ENCODE results near the gene EPHA4.

The EPHA4 gene

DNA sequence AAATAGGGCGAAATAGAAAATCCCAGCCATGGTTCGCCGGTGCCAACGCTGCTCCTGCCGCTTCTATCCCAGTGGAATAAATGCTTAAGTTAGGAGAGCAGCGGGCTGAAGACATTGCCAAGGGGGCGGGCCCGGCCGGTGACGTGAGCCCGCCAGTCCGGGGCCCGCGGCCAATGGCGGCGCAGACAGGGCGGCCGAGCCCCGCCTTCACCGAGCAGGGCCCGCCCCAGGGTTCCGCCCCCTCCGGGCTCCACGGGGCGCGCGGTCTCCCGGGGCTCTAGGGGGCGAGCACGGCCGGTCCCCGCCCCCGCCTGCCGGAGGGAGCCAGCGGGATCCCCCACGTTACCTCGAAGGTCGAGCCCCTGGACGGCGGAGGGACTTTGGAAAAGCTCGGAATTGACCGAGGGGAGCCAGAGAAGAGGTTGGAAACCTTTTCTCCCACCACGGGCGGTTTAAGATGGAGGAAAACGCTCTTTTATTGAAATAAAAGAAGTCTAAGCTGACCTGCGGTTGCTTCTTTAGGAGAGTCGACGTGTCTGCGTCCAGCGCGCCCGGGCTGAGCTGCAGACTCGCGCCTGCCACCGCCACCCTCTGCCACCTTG lies at the start of gene EPHA4:
Gene EPHA4, minus strand, starts transcription at position 86 of the 602 bp plus-strand sequence. Its CDS starts 56 bp downstream, at position 30.
- peak; percentile 68 to 83 for DNase-seq (ENCODE audit: low read depth in 1 of 2, low spot score in 1 of 2)

DNA sequence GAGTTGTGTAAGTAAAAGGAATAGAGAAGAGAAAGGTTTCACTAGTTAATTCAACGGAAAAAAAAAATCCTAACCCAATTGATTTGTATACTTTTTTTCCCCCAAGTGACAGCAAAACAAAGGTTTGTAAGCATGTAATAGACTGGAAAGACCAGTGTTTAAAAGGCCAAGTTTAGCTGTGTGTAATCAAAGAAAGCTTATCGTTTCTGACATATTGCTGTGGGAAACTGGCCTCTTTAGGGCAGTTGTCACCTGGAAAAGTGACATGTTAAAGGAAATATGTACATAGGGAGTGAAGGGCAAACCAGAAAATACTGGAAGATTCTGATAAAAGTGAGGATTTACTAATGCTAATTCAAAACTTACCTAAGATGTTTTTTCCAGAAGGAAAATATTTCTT lies 45.9 kb upstream of the EPHA4 start:
- DNase-seq (ENCODE audit: low read depth in 1 of 2, low spot score in 1 of 2) = no peak

DNA sequence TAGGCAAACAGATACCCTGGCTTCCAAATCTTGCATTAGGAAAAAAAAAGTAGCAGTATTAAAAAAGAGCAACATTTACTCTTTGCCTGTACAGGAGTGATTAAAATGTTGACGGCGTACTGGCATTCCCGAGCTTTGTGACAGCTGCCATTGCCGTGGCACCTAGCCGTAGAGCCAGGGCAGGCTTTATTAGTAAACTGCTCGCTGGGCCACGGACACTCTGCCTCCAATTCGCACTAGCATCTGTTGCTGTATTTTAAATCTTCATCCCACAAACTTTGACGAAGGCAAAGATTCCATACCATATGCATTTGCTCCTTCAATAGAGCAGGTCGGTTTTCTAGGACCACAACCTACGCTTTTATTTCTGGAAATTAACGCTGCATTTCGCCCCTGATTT lies 44.5 kb upstream of the EPHA4 start:
- DNase-seq (ENCODE audit: low read depth in 1 of 2, low spot score in 1 of 2) = no peak

DNA sequence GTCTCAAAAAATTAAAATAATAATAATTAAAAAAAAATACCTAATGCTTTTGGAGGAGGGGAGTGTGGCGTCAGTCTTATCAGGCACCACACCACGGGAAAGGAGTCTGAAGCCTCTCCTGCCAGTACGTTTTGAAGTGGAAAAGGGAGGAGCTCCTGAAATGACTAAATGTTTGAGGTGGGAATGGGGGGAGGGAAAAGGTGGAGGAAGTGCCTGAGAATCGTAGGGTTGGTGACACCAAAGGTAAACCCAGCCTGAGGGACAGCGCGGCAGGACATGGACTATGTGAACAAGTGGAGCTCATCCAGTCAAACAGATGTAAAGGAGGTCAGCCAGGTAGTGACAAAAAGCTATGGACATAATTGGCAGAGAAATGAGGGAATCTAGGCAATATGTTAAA lies 42.2 kb upstream of the EPHA4 start:
- no peak for DNase-seq (ENCODE audit: low read depth in 1 of 2, low spot score in 1 of 2)

DNA sequence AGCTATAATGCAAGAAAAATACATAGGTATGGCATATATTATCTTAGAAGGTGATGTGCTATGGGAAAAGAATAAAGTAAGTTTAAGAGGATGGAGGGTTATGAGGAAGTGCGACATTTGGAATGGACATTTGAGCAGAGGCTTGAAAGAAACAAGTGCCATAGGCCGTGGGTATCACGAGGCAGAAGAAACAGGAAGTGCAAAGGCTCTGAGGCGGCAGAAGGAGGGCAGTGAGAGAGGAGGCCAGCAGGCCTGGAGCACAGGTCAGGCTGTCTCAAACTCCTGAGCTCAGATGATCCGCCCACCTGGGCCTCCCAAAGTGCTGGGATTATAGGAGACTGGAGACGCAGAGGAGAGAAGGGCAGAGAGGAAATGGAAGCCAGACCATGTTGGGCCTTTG lies 40.7 kb upstream of the EPHA4 start:
- DNase-seq (ENCODE audit: low read depth in 1 of 2, low spot score in 1 of 2) = no peak

DNA sequence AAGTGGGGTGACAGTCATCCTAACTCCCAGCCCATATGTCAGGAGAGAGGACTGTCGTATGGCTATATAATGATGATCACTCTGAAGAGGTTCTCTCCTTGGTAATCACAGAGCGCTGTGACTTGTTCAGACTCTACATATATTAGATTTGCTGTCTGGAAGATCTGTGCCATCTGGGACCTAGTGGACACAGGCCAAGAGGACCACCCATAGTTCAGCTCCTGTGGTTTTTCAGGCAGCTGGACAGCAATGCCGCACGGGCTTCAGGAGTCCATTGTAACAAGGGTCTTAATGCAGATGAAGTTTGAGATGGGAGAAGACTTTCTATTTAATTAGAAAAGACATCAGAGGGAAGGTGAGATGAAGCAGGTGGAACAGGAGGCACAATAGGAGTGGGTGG lies 40.1 kb upstream of the EPHA4 start:
- no peak for DNase-seq (ENCODE audit: low read depth in 1 of 2, low spot score in 1 of 2)

DNA sequence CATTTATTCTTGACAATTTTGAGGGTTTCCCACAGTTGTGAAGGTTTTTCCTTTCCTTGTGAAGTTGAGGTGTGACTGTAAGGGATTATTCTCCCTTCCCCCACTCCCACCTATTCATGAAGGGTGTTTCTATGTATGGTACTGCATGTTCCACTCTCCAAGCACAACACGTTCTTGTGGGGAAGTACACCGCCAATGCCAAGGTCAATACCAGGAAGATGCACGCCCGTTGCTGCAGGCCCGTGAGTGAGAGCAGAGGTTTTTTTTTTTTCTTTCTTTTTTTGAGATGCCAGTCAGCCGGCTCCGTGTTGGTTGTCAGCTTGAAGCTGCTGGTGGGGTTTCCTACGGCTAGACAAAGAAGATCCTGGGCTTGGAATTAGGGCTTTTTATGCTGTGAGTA lies 38.6 kb upstream of the EPHA4 start:
- no peak for DNase-seq (ENCODE audit: low read depth in 1 of 2, low spot score in 1 of 2)

DNA sequence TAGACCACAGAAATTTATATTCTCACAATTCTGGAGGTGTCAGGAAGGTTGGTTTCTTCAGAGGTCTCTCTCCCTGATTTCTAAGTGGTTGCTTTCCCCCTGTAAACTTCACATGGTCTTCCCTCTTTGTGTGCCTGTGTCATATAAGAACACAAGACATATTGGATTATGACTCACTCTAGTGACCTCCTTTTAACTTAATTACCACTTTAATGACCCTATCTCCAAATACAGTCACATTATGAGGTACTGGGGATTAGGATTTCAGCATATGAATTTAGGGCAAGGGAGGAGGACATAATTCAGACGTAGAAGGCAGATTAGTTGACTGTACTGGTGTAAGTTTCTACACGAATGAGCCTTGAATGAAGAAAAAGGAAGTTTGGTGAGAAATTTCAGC lies 38.2 kb upstream of the EPHA4 start:
- DNase-seq (ENCODE audit: low read depth in 1 of 2, low spot score in 1 of 2) = no peak

DNA sequence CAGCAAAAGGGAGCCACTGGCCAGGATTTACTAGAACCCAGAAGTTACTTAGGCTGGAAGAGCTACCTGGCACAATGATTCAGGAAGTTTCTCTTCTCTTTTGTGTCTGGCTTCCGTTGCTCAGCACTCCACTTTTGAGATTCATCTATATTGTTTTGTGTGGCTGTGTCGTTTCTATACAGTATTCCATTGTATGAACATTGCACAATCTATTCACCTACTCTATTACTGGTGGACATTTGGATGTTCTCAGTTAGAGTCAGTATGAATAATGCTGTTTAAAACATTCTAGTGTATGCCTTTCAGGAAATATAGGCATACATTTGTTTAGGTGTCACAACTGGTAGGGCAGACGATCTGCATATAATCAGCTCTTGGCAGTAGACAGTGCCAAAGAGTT lies 36.3 kb upstream of the EPHA4 start:
- no peak for DNase-seq (ENCODE audit: low read depth in 1 of 2, low spot score in 1 of 2)

DNA sequence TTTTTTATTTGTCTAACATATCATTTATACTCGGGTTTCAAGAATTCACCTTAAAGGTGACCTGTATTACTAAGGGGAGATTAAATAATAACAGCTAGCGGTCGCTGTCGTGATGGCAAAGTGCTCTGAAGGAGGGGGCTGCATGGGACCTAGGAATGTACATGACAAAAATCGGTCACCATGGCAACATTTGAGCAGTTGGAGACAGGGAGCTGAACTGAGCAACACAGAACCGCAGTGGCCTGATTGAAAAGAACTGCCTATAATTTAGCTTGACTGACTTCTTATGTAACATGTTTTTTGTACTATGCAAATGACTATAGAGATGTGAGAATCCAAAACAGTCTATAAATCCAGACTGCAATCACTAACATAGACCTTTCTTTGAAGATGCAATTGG lies 34.3 kb upstream of the EPHA4 start:
- DNase-seq (ENCODE audit: low read depth in 1 of 2, low spot score in 1 of 2) = no peak

DNA sequence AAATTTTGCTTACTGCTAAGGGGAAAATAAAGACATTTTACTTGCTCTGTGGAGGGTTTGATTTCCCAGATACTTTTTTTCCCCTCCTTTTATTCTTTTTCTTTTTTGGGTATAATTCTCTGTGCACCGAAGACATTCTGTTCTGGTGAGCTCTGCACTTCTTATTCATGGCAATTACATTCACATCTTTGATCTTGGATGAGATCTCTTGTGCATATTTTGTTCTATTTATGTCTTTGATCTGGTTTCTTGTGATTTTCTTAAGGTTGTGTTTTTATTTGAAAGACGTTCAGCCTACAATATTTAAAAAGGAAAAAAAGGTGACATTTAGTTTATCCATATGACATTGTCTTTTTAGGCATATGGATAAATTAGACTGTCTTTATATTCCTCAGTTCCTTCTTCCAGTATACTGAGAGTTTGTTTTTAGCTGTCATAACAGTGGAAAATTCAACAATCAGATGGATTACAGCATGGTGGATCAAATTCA lies 33.7 kb upstream of the EPHA4 start:
- DNase-seq (ENCODE audit: low read depth in 1 of 2, low spot score in 1 of 2) = no peak

DNA sequence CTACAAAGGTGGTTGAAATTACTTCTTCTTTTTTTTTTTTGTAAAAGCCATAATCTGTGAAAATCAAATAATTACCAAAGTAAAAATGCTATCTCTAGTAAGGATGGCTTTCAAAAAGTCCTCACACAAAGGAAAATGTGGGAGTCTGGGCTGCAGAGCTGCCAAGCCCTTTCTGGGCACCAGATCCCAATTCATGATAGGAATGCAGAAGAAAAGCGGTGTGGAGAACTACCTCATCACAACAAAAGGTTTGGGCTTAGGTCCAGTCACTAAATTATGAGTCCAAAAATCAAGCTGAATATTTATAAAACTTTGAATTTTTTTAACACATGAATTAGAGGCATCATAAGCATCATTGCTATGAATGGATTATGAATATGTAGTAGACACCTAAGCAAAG lies 30.8 kb upstream of the EPHA4 start:
- no peak for DNase-seq (ENCODE audit: low read depth in 1 of 2, low spot score in 1 of 2)

DNA sequence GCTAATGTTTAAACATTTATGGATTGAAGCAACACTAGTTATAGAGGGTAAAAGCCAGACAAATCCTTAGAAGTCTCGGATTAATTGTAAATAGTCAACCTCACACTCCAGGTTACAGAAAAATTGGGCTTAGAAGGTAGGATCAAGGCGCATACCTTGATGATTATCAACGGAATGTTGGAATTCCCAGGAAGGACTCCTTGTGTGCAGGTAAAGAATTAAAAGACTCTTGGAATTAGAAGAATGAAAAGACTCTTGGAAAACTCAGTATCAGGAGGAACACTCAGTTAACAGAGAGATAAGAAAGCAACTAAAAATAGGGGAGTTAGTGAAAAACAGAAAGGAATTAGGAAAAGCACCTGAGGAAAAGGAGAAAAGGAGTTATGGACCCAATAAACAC lies 29.3 kb upstream of the EPHA4 start:
- DNase-seq (ENCODE audit: low read depth in 1 of 2, low spot score in 1 of 2) = no peak

DNA sequence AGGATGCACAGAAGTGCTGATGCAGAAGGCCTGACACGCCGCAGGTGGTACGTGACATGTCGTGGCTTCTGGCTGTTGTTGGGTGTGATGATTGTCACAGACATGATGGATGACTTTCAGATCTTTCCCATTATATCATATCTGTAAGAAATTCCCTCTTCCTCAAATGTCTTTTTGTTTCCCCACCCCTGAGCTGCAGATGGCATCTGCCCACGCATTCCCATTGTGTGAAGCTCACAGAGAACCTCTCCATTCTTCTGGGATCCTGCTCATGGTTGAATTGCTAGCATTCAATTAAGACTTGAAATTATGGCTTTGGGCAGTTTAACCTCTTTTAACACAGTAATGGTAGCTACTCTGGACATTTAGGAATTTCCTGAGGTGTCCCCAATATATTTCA lies 28.3 kb upstream of the EPHA4 start:
- DNase-seq (ENCODE audit: low read depth in 1 of 2, low spot score in 1 of 2) = no peak

DNA sequence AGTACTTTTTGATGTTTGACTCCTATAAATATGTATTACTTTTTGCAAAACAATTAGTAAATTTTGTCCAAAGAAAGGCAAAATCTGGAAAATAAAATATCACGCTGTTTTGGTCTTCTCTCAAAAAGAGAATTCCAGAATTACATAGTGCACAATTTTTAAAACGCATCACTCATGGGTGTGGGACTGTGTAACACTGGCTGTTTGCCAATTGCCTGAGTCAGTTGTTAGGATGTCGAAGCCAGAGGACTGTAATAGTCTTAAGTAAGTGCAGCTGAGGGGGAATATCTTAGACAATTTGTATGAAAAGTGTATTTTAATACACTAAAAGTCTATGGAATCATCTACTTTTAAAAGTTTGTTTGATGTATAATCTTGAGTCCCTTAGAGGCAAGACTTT lies 24.1 kb upstream of the EPHA4 start:
- no peak for DNase-seq (ENCODE audit: low read depth in 1 of 2, low spot score in 1 of 2)

DNA sequence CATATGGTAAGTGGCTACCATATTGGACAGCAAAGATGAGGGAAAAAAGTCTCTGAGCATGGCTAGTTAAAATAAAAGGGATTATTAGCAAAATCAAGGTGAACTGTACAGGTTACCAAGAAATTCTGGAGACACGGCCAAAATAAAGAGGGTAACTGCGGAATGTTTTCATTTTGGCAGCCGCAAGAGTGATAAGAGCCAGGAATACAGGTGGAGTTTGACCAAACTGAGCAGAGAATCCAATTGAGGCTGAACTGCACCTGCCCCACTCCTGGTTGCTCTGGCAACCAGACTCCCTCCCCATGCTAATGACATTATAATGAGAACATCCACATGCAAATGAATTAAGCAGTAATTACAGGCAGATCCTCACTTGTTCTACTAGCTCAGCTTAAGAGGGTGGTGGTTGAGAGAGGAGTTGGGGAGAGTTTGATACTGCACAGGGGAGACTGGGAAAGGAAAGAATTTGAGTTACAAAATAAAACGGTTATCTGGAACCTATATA lies 18.8 kb upstream of the EPHA4 start:
- no peak for DNase-seq (ENCODE audit: low read depth in 1 of 2, low spot score in 1 of 2)

DNA sequence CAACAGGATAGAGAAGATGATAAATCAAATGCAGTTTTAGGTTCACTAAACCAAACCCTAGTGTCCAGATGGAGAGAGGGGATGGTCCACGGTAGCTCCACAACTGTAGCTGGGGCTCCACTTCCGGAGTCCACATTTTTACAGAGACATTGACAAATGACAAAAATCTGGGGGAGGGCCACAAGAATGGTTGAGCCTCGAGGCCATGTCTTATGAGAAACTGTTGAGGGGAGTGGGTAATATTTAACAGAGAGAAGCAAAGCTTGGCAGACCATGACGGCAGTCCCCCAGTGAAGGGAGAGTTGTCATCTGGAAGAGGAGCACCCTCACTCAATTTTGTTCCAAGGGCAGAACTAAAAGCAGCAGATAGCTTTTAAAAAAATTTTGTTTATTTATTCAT lies 17.6 kb upstream of the EPHA4 start:
- DNase-seq (ENCODE audit: low read depth in 1 of 2, low spot score in 1 of 2) = no peak

DNA sequence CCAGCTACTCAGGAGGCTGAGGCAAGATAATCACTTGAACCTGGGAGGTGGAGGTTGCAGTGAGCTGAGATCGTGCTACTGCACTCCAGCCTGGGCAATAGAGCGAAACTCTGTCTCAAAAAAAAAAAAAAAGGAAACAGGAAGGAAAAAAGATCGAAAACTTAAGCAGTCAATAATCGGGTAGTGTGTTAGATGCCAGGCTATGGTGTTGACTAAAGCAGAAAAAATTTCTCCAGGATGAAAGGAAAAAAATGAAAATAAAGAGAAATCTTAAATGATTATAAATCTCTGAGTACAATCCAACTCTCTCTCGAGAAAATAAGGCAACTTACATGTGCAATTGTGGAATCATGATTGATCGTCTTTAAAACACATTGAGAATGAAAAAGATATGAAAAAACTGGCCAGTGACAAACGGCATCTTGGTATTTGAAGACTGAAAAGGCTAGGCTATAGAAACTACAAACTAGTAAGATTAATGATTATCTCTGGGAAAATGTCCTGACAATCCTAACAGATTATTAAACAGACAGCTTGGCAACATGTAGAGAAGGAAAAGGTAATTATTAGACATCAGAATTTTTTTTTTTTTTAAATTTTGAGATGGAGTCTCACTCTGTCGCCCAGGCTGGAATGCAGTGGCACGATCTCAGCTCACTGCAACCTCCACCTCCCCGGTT lies 16.3 kb upstream of the EPHA4 start:
- no peak for DNase-seq (ENCODE audit: low read depth in 1 of 2, low spot score in 1 of 2)

DNA sequence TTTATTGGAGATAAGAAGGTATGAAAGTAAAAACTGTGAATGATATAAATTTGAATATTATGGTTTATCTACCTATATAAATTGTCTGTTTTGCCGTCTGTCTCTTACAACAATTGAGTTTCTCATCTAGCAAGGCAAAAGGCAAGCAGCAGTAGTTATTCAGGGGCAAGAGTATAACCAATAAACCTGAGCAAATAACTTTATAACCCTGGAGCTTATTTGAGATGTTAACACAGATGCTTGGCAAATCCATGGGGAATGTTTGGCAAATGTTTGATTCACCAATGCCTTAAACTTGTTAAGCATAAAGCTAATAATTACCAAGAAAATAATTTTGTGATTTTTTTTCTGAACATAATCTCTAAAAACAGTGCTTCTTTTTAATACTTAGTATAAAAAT lies 9.9 kb upstream of the EPHA4 start:
- DNase-seq (ENCODE audit: low read depth in 1 of 2, low spot score in 1 of 2) = no peak

DNA sequence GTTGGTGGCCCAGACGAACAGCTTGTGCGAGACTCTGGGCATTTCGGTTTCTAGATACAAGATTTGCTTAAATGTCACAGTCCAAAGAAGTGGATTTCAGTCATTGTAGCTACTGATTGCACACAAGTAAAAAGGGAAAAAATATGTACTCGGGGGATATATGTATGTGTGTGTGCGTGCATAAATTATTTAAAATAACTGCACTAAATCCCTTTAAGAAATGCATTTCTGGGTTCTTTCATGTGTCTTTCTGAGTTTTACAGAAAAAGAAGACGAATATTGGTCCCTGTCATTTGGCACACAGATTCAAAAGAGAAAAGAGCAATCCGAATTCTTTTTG lies 2.1 kb upstream of the EPHA4 start:
- DNase-seq (ENCODE audit: low read depth in 1 of 2, low spot score in 1 of 2) = no peak

DNA sequence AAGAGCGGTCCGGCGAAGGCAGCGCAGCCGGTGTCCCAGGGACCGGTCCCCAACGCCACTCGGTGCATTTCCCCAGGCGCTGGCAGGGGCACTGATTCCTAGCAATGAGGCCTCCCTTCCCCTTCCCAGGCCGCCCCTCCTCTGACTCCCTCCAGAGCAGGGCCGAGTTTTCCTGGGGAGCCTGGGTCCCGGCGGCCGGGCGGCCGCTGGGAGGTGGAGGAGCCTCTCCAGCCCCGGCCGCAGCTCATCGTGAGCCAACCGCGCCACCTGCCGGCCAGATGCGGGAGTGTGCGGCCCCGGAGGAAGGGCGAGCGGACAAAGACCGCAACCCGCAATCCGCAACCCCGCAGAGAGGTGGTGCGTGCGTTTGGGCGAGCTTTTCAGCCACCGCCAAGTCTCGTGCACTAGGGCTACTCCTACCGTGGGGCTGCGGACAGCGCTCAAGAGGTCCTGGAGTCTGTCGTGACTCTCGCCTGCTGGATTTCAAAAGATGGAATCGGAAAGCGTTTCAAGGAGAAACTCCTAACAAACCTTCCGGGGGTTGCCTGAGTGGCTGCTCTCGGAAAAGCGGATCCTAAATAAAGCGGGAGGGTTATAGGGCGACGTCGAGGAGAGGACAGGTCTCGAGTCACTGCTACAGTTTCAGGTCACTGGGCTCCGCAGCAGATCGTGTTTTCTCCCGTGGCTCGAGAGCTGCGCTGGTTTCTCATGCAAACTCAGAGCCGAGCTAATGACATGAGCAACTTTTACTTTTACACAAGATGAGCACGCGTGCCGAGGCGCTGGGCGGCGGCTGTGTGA lies 1.5 kb upstream of the EPHA4 start:
- peak; percentile 69 to 73 for DNase-seq (ENCODE audit: low read depth in 1 of 2, low spot score in 1 of 2)

DNA sequence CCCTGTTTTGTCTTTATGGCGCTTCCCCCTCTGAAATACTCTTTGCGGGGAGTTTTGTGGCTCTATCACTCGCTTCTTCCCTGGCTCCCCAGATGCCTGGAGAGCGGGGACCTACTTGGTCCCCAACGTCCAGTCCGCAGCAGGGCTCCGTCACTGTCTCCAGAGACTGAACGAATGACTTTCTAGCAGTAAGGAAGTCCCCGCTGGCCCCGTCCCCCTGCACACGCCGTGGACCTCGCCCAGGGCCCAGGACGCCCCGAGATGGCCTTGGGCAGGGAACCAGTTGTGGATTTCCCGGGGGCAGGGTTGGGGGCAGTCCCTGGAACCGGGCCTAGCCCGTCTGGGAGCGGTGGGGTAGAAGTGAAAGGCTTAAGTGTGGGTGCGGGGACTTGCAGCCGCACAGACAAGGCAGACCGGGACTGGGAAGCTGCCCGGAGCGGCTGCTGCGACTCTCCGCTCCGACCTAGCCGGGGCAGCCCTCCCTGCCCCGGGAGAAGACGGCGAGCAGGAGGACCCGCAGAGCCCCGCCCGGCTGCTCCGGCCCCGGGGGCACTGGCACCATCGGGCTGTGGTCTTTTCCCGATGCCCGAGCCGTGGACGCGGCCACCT lies 821 bp upstream of the EPHA4 start:
- DNase-seq (ENCODE audit: low read depth in 1 of 2, low spot score in 1 of 2) = peak; percentile 6 to 12
